DMS79 treated with DMSO at 0.1 percent for 48 hours (cell line): ENCODE data around the gene MT1X.

ENCODE experiments used
- DNase-seq: peaks from one replicate; lab custom pipeline; 2025; lab: John Stamatoyannopoulos, UW

MT1X gene

GRCh38 chr16:56681939-56682702, at the start of gene MT1X:
Gene MT1X, plus strand, starts transcription at chr16:56682470. Its CDS starts 71 bp downstream, at chr16:56682541.
- peak; percentile 70 for DNase-seq

GRCh38 chr16:56632848-56633365, 49.4 kb upstream of the MT1X start:
- DNase-seq, result no peak

- no peak for DNase-seq
Observed at GRCh38 chr16:56633535-56633934, 48.7 kb upstream of the MT1X start.

GRCh38 chr16:56634715-56635440, 47.4 kb upstream of the MT1X start:
- no peak for DNase-seq

GRCh38 chr16:56635441-56635967, 46.8 kb upstream of the MT1X start:
- no peak for DNase-seq

- DNase-seq, result no peak
Observed at GRCh38 chr16:56636616-56637413, 45.5 kb upstream of the MT1X start.

- peak; percentile 11 for DNase-seq
Observed at GRCh38 chr16:56637814-56638750, 44.2 kb upstream of the MT1X start, which contains the start of gene MT1A. Gene MT1A, plus strand, starts transcription at chr16:56638666. Its CDS starts 73 bp downstream, at chr16:56638739.

GRCh38 chr16:56639045-56639444, 43.2 kb upstream of the MT1X start:
- no peak for DNase-seq

- no peak for DNase-seq
Observed at GRCh38 chr16:56640076-56640475, 42.2 kb upstream of the MT1X start.

- DNase-seq, result no peak
Observed at GRCh38 chr16:56641166-56641565, 41.1 kb upstream of the MT1X start.

- DNase-seq, result no peak
Observed at GRCh38 chr16:56643080-56643778, 39.0 kb upstream of the MT1X start.

GRCh38 chr16:56643833-56644232, 38.4 kb upstream of the MT1X start:
- DNase-seq, result no peak

- no peak for DNase-seq
Observed at GRCh38 chr16:56645311-56645710, 37.0 kb upstream of the MT1X start.

- DNase-seq, result no peak
Observed at GRCh38 chr16:56645838-56646237, 36.4 kb upstream of the MT1X start.

GRCh38 chr16:56647641-56648431, 34.4 kb upstream of the MT1X start:
- DNase-seq, result no peak

- DNase-seq, result no peak
Observed at GRCh38 chr16:56649271-56649670, 33.0 kb upstream of the MT1X start.

- DNase-seq, result no peak
Observed at GRCh38 chr16:56649820-56650219, 32.5 kb upstream of the MT1X start.

- no peak for DNase-seq
Observed at GRCh38 chr16:56651586-56651985, 30.7 kb upstream of the MT1X start, which contains the start of gene MT1B. Gene MT1B, plus strand, starts transcription at chr16:56651886. Its CDS starts 68 bp downstream, at chr16:56651954.

GRCh38 chr16:56652600-56652999, 29.7 kb upstream of the MT1X start:
- no peak for DNase-seq
